Esophagus squamous epithelium (tissue), 4 donors: ENCODE results near the gene RHOU.

Experiments
- CTCF ChIP-seq, 6 experiments: fragments of 450-650 bp in 4 of 6; fragments of 200-600 bp in 2 of 6; sonication (generic) in 2 of 6; IDR thresholded peaks; one replicate each; pipeline ENCODE4 v1.5.1; 2016 to 2019; ENCODE audit warnings: antibody characterized with exemption in 6 of 6, mild to moderate bottlenecking in 4 of 6, moderate library complexity in 4 of 6
- POLR2A ChIP-seq, 4 donors: fragments of 450-650 bp; IDR thresholded peaks; one replicate each; pipeline ENCODE4 v1.6.1; 2017; ENCODE audit warnings: antibody characterized with exemption in 4 of 4, mild to moderate bottlenecking in 4 of 4, moderate library complexity in 3 of 4

DNA sequence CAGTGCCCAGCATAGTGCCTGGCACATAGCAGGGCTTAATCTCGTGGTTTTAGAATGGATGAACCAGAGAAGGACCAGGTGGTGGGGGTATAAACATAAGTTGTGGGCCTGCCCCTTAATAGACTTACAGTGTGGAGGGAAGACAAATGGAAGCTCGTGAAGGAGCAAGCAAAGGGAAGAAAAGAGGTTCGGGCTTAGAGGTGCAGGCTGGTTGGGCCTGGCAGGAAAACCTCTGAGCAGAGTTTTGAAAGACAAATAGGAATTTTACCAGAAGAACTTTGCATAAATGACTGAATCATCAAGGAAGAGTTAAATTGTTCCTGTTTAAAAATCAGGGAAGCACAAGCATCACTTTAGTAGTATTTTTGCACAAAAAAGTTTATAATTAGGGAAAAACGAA is 4.5 kb downstream of the RHOU start:
- no peak for TF ChIP-seq CTCF (IDR thresholded peaks at IDR 0.05)
- no peak for TF ChIP-seq POLR2A (IDR thresholded peaks at IDR 0.05)
